Measurements from ENCODE around the gene TMEM231. TPM values are rescaled to one million over a fixed set of nuclear protein-coding genes. Genes with fewer than 3 reads are reported as not detected.
"Not testable (repeated sequence)": the region's sequence is repeated elsewhere in the genome, so short reads cannot be mapped to it uniquely, and the experiment has no call there.

Gene TMEM231
- total and polyA plus RNA-seq, 2 donors (not counting 3 experiments of a cell fraction or from before 2014, with no cell fraction given) = 10.0 to 35.8 TPM

- Histone ChIP-seq H3K9me3 (replicated peaks; ENCODE audit: control insufficient read depth, insufficient read depth, low read length) (no peaks in the 10 kb centered on the region), H3K27ac (ENCODE audit: insufficient read depth, low read depth, low read length) (no peak overlapping the region), H3K79me2 (ENCODE audit: control insufficient read depth, insufficient read depth, low read length) (no peaks in the 10 kb centered on the region), H3K4me3 (replicated peaks in 1 of 3; ENCODE audit: insufficient read depth in 1 of 3, low read depth in 1 of 3, low read length in 3 of 3) (no peak overlapping the region), H3K9ac (replicated peaks; ENCODE audit: extremely low read depth, insufficient read depth, low read length) (no peak overlapping the region), H4K20me1 (replicated peaks; ENCODE audit: control insufficient read depth, extremely low read depth, insufficient read depth, low read length) (no peaks in the 10 kb centered on the region), H2AFZ (ENCODE audit: low read depth, low read length) (peak overlapping the region; percentile 19), H3K4me2 (ENCODE audit: insufficient read depth, low read length) (no peak overlapping the region), H3K36me3 (ENCODE audit: control insufficient read depth in 2 of 2, extremely low read depth in 1 of 2, insufficient read depth in 2 of 2, low read length in 2 of 2) (no peaks in the 10 kb centered on the region), H3K9me1 (replicated peaks; ENCODE audit: control insufficient read depth, extremely low read depth, insufficient read depth, low read length) (no peaks in the 10 kb centered on the region), H3K4me1 (ENCODE audit: control insufficient read depth, extremely low read depth, insufficient read depth, low read length) (peaks cover 12% of the 10 kb centered on the region), H3K27me3 (ENCODE audit: control insufficient read depth in 2 of 2, insufficient read depth in 2 of 2, low read length in 2 of 2) (no peaks in the 10 kb centered on the region)
- DNase-seq (ENCODE audit: low read depth, low spot score) (peak; percentile 52), FAIRE-seq (peak; percentile 68)
- intact Hi-C loops (cut with micrococcal nuclease) (loop anchor here (1.0 kb wide), 1 partner anchor 79 kb away; no protein-coding TSS in a partner anchor), dilution Hi-C loops (cut with MboI; ENCODE audit: extremely low pct_ligation_motif_present, low sequenced_read_pairs) (no loop called here)
- BruUV-seq (replicated peaks) = no TSS peak
- TF ChIP-seq MAX (IDR thresholded peaks at IDR 0.05; ENCODE audit: insufficient read depth, insufficient read length) = no peak
- peak; percentile 47 to 48 for TF ChIP-seq CTCF (IDR thresholded peaks at IDR 0.05; ENCODE audit: extremely low read depth in 1 of 2, insufficient read depth in 1 of 2, low read depth in 1 of 2, low read length in 2 of 2)
- ChIA-PET POLR2A (no interaction called here), CTCF (interaction anchor here (0.6 to 2.1 kb wide), 14 partner anchors 10 to 1621 kb away, joined by 3 to 18 read pairs (median 5); partner anchors contain the start of genes ADAT1 and TMEM170A)
These were observed 5.8 kb downstream of the TMEM231 start for GRCh38 chr16:75550211-75550662.

- H3K4me1 ChIP-seq (ENCODE audit: control insufficient read depth, extremely low read depth, insufficient read depth, low read length); BruUV-seq (replicated peaks); H3K4me3 ChIP-seq (replicated peaks in 1 of 3; ENCODE audit: insufficient read depth in 1 of 3, low read depth in 1 of 3, low read length in 3 of 3); H4K20me1 ChIP-seq (replicated peaks; ENCODE audit: control insufficient read depth, extremely low read depth, insufficient read depth, low read length); DNase-seq (ENCODE audit: low read depth, low spot score); H3K79me2 ChIP-seq (ENCODE audit: control insufficient read depth, insufficient read depth, low read length); POLR2A ChIA-PET; H3K27ac ChIP-seq (ENCODE audit: insufficient read depth, low read depth, low read length); dilution Hi-C loops (cut with MboI; ENCODE audit: extremely low pct_ligation_motif_present, low sequenced_read_pairs); H3K9ac ChIP-seq (replicated peaks; ENCODE audit: extremely low read depth, insufficient read depth, low read length); H3K4me2 ChIP-seq (ENCODE audit: insufficient read depth, low read length); H3K9me3 ChIP-seq (replicated peaks; ENCODE audit: control insufficient read depth, insufficient read depth, low read length); H3K9me1 ChIP-seq (replicated peaks; ENCODE audit: control insufficient read depth, extremely low read depth, insufficient read depth, low read length); H3K27me3 ChIP-seq (ENCODE audit: control insufficient read depth in 2 of 2, insufficient read depth in 2 of 2, low read length in 2 of 2); intact Hi-C loops (cut with micrococcal nuclease); H3K36me3 ChIP-seq (ENCODE audit: control insufficient read depth in 2 of 2, extremely low read depth in 1 of 2, insufficient read depth in 2 of 2, low read length in 2 of 2); CTCF ChIA-PET; H2AFZ ChIP-seq (ENCODE audit: low read depth, low read length); FAIRE-seq: not testable (repeated sequence)
These were observed 7.6 kb downstream of the TMEM231 start for GRCh38 chr16:75548456-75548855.
